Activated naive CD8-positive, alpha-beta T cell (primary cell): ENCODE results near the gene WDFY4.

ENCODE experiments used
- H3K27ac Mint-ChIP-seq: one replicate; pipeline ENCODE4 v1.8.0; 2021; ENCODE audit warnings: mixed read lengths
- H3K27me3 Mint-ChIP-seq: one replicate; pipeline ENCODE4 v1.8.0; 2021; ENCODE audit warnings: mixed read lengths
- H3K36me3 Mint-ChIP-seq: one replicate; pipeline ENCODE4 v1.8.0; 2021; ENCODE audit warnings: mixed read lengths
- H3K4me1 Mint-ChIP-seq: one replicate; pipeline ENCODE4 v1.8.0; 2021; ENCODE audit warnings: low read depth, mixed read lengths
- H3K4me3 Mint-ChIP-seq: one replicate; pipeline ENCODE4 v1.8.0; 2021; ENCODE audit warnings: mild to moderate bottlenecking, mixed read lengths
- H3K9me3 Mint-ChIP-seq: one replicate; pipeline ENCODE4 v1.8.0; 2021; ENCODE audit warnings: low read depth, mixed read lengths

Gene WDFY4

DNA sequence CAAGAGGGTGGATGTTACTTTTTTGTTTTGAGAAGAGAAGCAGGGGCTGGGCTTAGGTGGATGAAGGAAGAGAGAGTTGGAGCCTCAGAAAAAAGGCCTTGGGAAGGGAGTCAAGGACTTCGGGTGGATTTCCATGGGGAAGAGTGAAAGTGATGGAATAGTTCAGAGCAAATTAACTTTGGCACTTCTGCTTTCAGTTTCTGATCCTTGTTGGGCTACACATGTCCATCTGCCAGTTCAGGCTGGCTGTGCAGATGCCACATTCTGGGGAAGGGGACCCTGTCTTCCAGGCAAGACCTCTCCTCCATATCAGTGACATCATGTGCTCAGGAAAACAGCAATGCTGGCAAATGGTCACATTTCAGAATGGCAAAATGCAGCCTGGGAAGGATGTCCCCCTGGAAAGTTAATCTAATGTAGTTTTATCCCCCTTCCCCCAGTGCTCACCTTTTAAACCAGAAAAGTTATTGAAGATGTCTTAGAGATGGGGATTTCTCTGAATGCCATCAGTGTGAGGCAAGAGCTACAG, 86.0 kb downstream of the WDFY4 start:
- H3K9me3 Mint-ChIP-seq = no peaks in the 10 kb centered on the region
- H3K27ac Mint-ChIP-seq = no peak overlapping the region
- H3K4me1 Mint-ChIP-seq = no peaks in the 10 kb centered on the region
- no peaks in the 10 kb centered on the region for H3K27me3 Mint-ChIP-seq
- no peaks in the 10 kb centered on the region for H3K36me3 Mint-ChIP-seq
- H3K4me3 Mint-ChIP-seq = no peak overlapping the region

DNA sequence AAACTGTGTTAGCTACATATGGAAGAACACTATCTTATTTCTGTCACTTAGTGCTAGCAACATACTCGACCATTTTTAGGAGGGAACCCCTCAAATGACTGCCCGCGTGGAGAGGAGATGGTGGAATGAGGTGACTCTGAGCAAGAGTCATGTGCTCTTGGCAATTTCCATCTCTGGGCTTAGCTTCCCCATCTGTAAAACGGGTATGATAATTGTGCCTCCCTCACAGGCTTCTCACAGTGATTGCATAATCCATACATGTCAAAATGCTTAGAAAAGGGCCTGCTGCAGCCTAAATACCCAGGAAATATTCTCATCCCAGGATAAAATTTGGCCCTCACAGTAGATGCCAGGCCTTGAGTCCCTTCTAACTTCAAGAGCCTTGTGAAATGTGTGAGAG, 86.6 kb downstream of the WDFY4 start:
- no peak overlapping the region for H3K27ac Mint-ChIP-seq
- no peaks in the 10 kb centered on the region for H3K9me3 Mint-ChIP-seq
- no peak overlapping the region for H3K4me3 Mint-ChIP-seq
- H3K36me3 Mint-ChIP-seq = no peaks in the 10 kb centered on the region
- H3K27me3 Mint-ChIP-seq = no peaks in the 10 kb centered on the region
- H3K4me1 Mint-ChIP-seq = no peaks in the 10 kb centered on the region

GRCh38 chr10:48772059-48772458, 87.4 kb downstream of the WDFY4 start:
- no peaks in the 10 kb centered on the region for H3K9me3 Mint-ChIP-seq
- no peaks in the 10 kb centered on the region for H3K36me3 Mint-ChIP-seq
- H3K4me1 Mint-ChIP-seq = no peaks in the 10 kb centered on the region
- H3K4me3 Mint-ChIP-seq = no peak overlapping the region
- no peak overlapping the region for H3K27ac Mint-ChIP-seq
- H3K27me3 Mint-ChIP-seq = no peaks in the 10 kb centered on the region

DNA sequence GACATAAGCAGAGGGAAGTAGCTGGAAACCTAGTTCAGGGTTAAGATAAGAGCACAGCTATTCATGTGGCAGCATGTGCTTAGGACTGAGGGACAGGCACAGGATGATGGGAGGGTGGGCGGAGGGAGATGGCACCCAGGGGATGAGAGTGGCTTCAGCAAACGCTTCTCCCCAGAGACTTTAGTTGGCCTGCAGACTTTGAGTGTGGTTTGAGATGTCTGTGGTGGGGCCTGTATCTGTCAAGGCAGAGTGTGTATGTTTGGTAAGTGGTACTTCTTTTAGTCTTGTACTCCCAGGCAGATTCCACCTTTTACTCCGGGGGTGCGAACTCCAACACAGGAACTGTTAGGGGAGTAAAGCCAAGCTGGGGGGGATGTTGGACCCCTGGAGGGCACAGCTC, 88.9 kb downstream of the WDFY4 start:
- no peak overlapping the region for H3K4me3 Mint-ChIP-seq
- H3K9me3 Mint-ChIP-seq = no peaks in the 10 kb centered on the region
- no peaks in the 10 kb centered on the region for H3K36me3 Mint-ChIP-seq
- H3K27ac Mint-ChIP-seq = no peak overlapping the region
- H3K4me1 Mint-ChIP-seq = no peaks in the 10 kb centered on the region
- H3K27me3 Mint-ChIP-seq = no peaks in the 10 kb centered on the region

- H3K4me1 Mint-ChIP-seq = no peaks in the 10 kb centered on the region
- H3K4me3 Mint-ChIP-seq = no peak overlapping the region
- H3K27ac Mint-ChIP-seq = no peak overlapping the region
- no peaks in the 10 kb centered on the region for H3K9me3 Mint-ChIP-seq
- H3K36me3 Mint-ChIP-seq = no peaks in the 10 kb centered on the region
- no peaks in the 10 kb centered on the region for H3K27me3 Mint-ChIP-seq
Measured at GRCh38 chr10:48774416-48775205, 89.9 kb downstream of the WDFY4 start.

GRCh38 chr10:48775206-48775517, 90.5 kb downstream of the WDFY4 start:
- Mint-ChIP-seq H3K4me3 (no peak overlapping the region), H3K27ac (no peak overlapping the region), H3K4me1 (no peaks in the 10 kb centered on the region), H3K27me3 (no peaks in the 10 kb centered on the region), H3K36me3 (no peaks in the 10 kb centered on the region), H3K9me3 (no peaks in the 10 kb centered on the region)

- Mint-ChIP-seq H3K4me1 (no peaks in the 10 kb centered on the region), H3K27me3 (no peaks in the 10 kb centered on the region), H3K36me3 (no peaks in the 10 kb centered on the region), H3K9me3 (no peaks in the 10 kb centered on the region), H3K4me3 (no peak overlapping the region), H3K27ac (no peak overlapping the region)
Measured at GRCh38 chr10:48776005-48776522, 91.4 kb downstream of the WDFY4 start.

DNA sequence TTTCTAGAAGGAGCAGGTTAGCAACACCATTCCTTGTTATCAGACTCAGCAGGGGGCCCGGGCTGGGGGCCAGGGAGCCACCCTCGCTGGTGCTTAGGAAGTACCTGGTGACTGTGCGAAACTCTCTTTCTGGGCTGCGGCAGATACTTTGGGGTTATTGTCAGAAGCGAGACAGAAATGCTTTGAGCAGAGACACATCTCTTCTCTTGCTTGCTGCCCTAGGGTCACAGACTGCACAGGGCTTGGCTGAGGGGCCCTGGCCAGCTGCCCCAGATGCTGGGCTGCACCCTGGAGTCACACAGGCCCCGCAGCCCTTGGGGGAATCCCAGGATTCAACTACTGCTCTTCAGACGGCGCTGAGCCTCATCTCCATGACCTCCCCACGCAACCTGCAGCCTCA, 91.9 kb downstream of the WDFY4 start:
- Mint-ChIP-seq H3K36me3 (no peaks in the 10 kb centered on the region), H3K27ac (no peak overlapping the region), H3K9me3 (no peaks in the 10 kb centered on the region)

GRCh38 chr10:48777110-48777509, 92.4 kb downstream of the WDFY4 start:
- Mint-ChIP-seq H3K27me3 (no peaks in the 10 kb centered on the region), H3K9me3 (no peaks in the 10 kb centered on the region), H3K27ac (no peak overlapping the region), H3K36me3 (no peaks in the 10 kb centered on the region), H3K4me3 (no peak overlapping the region), H3K4me1 (no peaks in the 10 kb centered on the region)

More for the DNA sequence above, 91.9 kb downstream of the WDFY4 start:
- Mint-ChIP-seq H3K4me1 (no peaks in the 10 kb centered on the region), H3K4me3 (no peak overlapping the region), H3K27me3 (no peaks in the 10 kb centered on the region)

DNA sequence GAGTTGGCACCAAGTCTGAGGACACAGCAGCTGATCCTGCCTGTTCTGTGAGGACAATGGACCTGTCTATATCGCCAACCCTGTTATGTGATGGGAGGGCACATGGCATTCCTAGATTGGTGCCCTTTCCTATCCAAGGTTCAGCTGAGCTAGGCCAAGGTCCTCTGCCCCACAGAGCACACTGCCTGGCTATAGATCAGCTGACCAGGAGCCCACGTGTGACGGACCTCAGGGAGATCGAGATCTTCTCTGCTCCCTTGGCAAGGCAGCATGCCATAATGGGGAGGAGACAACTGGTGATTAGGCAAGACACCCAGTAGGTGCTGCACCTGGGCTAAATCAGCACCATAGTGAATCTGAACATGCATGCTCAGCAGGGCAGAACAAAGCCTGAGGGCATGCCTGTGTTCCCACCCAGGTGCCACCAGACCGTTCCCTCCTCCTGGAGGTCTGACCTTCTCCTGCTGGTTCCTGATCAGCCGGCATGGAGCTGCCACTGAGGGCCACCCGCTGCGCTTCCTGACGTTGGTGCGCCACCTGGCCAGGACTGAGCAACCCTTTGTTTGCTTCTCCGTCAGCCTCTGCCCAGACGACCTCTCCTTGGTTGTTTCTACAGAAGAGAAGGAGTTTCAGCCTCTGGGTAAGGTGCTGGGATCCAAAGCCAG, 93.7 kb downstream of the WDFY4 start:
- Mint-ChIP-seq H3K4me1 (no peaks in the 10 kb centered on the region), H3K4me3 (no peak overlapping the region), H3K36me3 (no peaks in the 10 kb centered on the region), H3K27ac (no peak overlapping the region), H3K9me3 (no peaks in the 10 kb centered on the region), H3K27me3 (no peaks in the 10 kb centered on the region)

- H3K27me3 Mint-ChIP-seq = no peaks in the 10 kb centered on the region
- no peaks in the 10 kb centered on the region for H3K36me3 Mint-ChIP-seq
- no peak overlapping the region for H3K27ac Mint-ChIP-seq
- H3K4me3 Mint-ChIP-seq = no peak overlapping the region
- H3K9me3 Mint-ChIP-seq = no peaks in the 10 kb centered on the region
- no peaks in the 10 kb centered on the region for H3K4me1 Mint-ChIP-seq
Measured at GRCh38 chr10:48779077-48779476, 94.4 kb downstream of the WDFY4 start.

- Mint-ChIP-seq H3K27ac (no peak overlapping the region), H3K4me1 (no peaks in the 10 kb centered on the region), H3K9me3 (no peaks in the 10 kb centered on the region), H3K4me3 (no peak overlapping the region), H3K36me3 (no peaks in the 10 kb centered on the region), H3K27me3 (no peaks in the 10 kb centered on the region)
Measured at GRCh38 chr10:48779546-48780152, 95.0 kb downstream of the WDFY4 start.

- Mint-ChIP-seq H3K27ac (no peak overlapping the region), H3K4me1 (no peaks in the 10 kb centered on the region), H3K9me3 (no peaks in the 10 kb centered on the region), H3K36me3 (no peaks in the 10 kb centered on the region), H3K27me3 (no peaks in the 10 kb centered on the region), H3K4me3 (no peak overlapping the region)
Measured at GRCh38 chr10:48780341-48780740, 95.7 kb downstream of the WDFY4 start.

GRCh38 chr10:48782386-48782785, 97.7 kb downstream of the WDFY4 start:
- Mint-ChIP-seq H3K36me3 (no peaks in the 10 kb centered on the region), H3K27ac (no peak overlapping the region), H3K9me3 (no peaks in the 10 kb centered on the region), H3K4me3 (no peak overlapping the region), H3K4me1 (no peaks in the 10 kb centered on the region), H3K27me3 (no peaks in the 10 kb centered on the region)

DNA sequence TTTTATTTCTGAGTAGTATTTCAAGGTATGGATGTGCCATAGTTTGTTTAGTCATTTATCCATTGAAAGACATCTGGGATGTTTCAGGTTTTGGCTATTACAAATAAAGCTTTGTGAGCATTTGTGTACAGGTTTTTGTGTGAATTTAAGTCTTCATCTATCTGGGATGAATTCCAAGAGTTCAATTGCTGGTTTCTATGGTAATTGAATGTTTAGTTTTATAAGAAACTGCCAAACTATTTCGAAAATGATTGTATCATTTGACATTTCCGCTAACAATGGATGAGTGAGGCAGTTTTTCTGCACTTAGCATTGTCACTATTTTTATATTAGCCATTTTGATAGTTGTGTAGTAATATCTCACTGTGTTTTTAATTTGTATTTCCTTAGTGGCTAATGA, 99.4 kb downstream of the WDFY4 start:
- H3K4me3 Mint-ChIP-seq = no peak overlapping the region
- H3K27me3 Mint-ChIP-seq = no peaks in the 10 kb centered on the region
- no peak overlapping the region for H3K27ac Mint-ChIP-seq
- no peaks in the 10 kb centered on the region for H3K4me1 Mint-ChIP-seq
- H3K36me3 Mint-ChIP-seq = no peaks in the 10 kb centered on the region
- H3K9me3 Mint-ChIP-seq = no peaks in the 10 kb centered on the region
